Heart left ventricle (tissue), 13 donors: ENCODE results near the gene RANBP10.

Experiments used
- POLR2A ChIP-seq, 2 donors: fragments of 450-650 bp; IDR thresholded peaks; one replicate each; pipeline ENCODE4 v1.6.1; 2017; ENCODE audit warnings: antibody characterized with exemption in 2 of 2, mild to moderate bottlenecking in 2 of 2, moderate library complexity in 2 of 2
- TF ChIP-seq, protein P1 (sequence below), 12 donors: fragments of 200-600 bp; sonication (generic) in 4 of 12; IDR thresholded peaks; one replicate each; pipeline versions ENCODE4 v1.5.0 to v1.8.0; 2018 to 2022; ENCODE audit warnings: antibody characterized with exemption in 12 of 12, mild to moderate bottlenecking in 5 of 12
- donor health status: ischemic (EF 13 %, LVEDD 7.1; RV severe dilation, severe dysfunction).
- donor health status: DM: no; HTN: yes; CAD: no.
- donor health status: DM: no; HTN: no; CAD: no.
- donor health status: ischemic (EF 25% LVEDD 6.9; RV normal size, moderate dysfunction).
- donor health status: ischemic (EF 25% LVEDD 5.7; RV mildly dilated, moderate dysfunction).
- donor health status: ischemic (EF 35%, LVEDD 5.7; RV mildly dilated, moderate dysfunction).
- donor health status: nonischemic (EF 11% LVEDD 7.7; RV severe dilation, severe dysfunction).
- donor health status: DM: yes; HTN: yes; CAD: no.
- donor health status: PGD.
- donor health status: ischemic (EF 29% LVEDD 5.4; RV normal size, mild dysfunction).
- donor health status: nonischemic (EF 23%, LVEDD 6.1; RV moderate dilation, normal function).

DNA sequence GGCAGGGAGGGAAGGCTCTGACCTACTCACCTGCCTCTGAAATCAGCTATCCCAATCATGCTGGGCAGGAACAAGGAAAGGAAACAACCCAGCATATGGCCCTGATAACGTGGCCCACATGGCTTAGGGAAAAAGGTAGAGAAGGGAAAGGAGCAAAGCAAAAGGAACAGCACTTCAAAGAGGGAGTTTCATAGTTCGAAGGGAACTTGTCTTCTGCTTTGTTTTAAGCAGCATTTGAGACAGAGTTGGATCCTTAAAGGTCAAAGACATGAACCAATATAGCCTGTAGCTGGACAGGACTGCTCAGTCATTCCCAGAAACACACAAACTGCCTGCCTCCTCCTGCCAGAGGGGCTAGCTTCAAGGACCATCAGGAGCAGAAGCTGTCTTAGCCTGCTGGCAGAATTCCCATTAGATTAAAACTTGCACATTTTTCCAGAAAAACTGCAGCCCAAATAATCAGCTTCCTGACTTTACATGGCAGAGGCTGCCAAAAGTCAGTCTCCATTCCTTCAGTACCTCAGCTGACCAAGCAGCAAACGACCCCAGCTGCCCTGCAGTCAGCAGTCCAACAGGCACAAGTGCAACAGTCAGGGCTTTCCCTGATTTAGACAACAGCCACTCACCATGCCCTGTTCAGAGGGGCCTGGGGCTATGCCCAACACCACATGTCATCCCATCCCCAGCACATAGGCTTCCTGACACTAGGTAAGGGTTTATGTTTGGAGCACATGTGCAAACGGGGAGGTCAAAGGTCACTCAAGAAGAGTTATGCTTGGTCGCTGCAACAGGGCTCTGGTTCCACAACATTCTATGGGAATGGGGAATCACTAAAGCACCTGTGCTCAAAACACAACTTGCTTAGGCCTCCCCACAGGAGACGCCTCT lies 32.5 kb downstream of the RANBP10 start:
- TF ChIP-seq, protein P1, sequence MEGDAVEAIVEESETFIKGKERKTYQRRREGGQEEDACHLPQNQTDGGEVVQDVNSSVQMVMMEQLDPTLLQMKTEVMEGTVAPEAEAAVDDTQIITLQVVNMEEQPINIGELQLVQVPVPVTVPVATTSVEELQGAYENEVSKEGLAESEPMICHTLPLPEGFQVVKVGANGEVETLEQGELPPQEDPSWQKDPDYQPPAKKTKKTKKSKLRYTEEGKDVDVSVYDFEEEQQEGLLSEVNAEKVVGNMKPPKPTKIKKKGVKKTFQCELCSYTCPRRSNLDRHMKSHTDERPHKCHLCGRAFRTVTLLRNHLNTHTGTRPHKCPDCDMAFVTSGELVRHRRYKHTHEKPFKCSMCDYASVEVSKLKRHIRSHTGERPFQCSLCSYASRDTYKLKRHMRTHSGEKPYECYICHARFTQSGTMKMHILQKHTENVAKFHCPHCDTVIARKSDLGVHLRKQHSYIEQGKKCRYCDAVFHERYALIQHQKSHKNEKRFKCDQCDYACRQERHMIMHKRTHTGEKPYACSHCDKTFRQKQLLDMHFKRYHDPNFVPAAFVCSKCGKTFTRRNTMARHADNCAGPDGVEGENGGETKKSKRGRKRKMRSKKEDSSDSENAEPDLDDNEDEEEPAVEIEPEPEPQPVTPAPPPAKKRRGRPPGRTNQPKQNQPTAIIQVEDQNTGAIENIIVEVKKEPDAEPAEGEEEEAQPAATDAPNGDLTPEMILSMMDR (IDR thresholded peaks at IDR 0.05), result no peak
- no peak for TF ChIP-seq POLR2A (IDR thresholded peaks at IDR 0.05)
